HL-60 (cell line): ENCODE results near the gene KCND1.
A peak's percentile ranks its signal among the peaks of the same experiment; 100 is the strongest.

Experiments used
- DNase-seq, 2 experiments: peaks; one replicate each; pipeline ENCODE4 v3.0.0-alpha.2; 2010 to 2020; ENCODE audit warnings: low read depth in 1 of 2, low spot score in 1 of 2
- H3K27ac ChIP-seq: fragments of 250-450 bp; sonication (Bioruptor Pico); replicated peaks from 2 replicates; pipeline ENCODE4 v1.5.1; 2020; ENCODE audit warnings: mild to moderate bottlenecking, moderate library complexity
- H3K27me3 ChIP-seq: fragments of 250-450 bp; sonication (Bioruptor Pico); 2 replicates; pipeline ENCODE4 v1.5.1; 2021; ENCODE audit warnings: mild to moderate bottlenecking, moderate library complexity; ENCODE audit not compliant: insufficient read depth, poor library complexity, severe bottlenecking
- H3K4me3 ChIP-seq: replicated peaks from 2 replicates; pipeline ENCODE4 v1.5.1; 2011; ENCODE audit warnings: mild to moderate bottlenecking, control low read depth, low read length; ENCODE audit not compliant: insufficient read depth
- CTCF ChIP-seq: IDR thresholded peaks from one replicate; pipeline ENCODE4 v1.5.1; 2011; ENCODE audit warnings: low read length, control low read depth, inconsistent platforms; ENCODE audit not compliant: insufficient read depth
- GABPA ChIP-seq: IDR thresholded peaks from 2 replicates; pipeline ENCODE4 v1.6.1; 2012; ENCODE audit warnings: low read depth
- POLR2AphosphoS5 ChIP-seq: IDR thresholded peaks from 2 replicates; pipeline ENCODE4 v1.6.1; 2012; ENCODE audit warnings: low read depth
- REST ChIP-seq: IDR thresholded peaks from 2 replicates; pipeline ENCODE4 v1.6.1; 2012; ENCODE audit warnings: low read depth; ENCODE audit not compliant: insufficient replicate concordance
- SPI1 ChIP-seq: IDR thresholded peaks from 2 replicates; pipeline ENCODE4 v1.6.1; 2012; ENCODE audit warnings: low read depth, mild to moderate bottlenecking, borderline replicate concordance

Gene KCND1

GRCh38 chrX:48999030-48999429 is 27.4 kb upstream of the KCND1 start:
- no peak for DNase-seq
- H3K4me3 ChIP-seq, result no peak overlapping the region
- H3K27me3 ChIP-seq, result no peaks in the 10 kb centered on the region
- TF ChIP-seq GABPA (no peak), REST (no peak), POLR2AphosphoS5 (no peak), CTCF (no peak), SPI1 (no peak)
- no peak overlapping the region for H3K27ac ChIP-seq

GRCh38 chrX:48998391-48998790 is 26.7 kb upstream of the KCND1 start:
- DNase-seq, result peak; percentile 14 to 43
- TF ChIP-seq POLR2AphosphoS5 (no peak), CTCF (peak; percentile 27)
- no peak overlapping the region for H3K4me3 ChIP-seq
- no peaks in the 10 kb centered on the region for H3K27me3 ChIP-seq
- H3K27ac ChIP-seq, result no peak overlapping the region

- Histone ChIP-seq H3K27ac (no peak overlapping the region), H3K27me3 (no peaks in the 10 kb centered on the region), H3K4me3 (no peak overlapping the region)
- TF ChIP-seq SPI1, result no peak
- no peak for TF ChIP-seq CTCF
- no peak for TF ChIP-seq POLR2AphosphoS5
- no peak for TF ChIP-seq REST
- TF ChIP-seq GABPA, result no peak
- DNase-seq, result no peak
Observed at GRCh38 chrX:48997865-48998264, 26.2 kb upstream of the KCND1 start.

GRCh38 chrX:48997455-48997854 is 25.8 kb upstream of the KCND1 start:
- no peak for DNase-seq
- Histone ChIP-seq H3K4me3 (no peak overlapping the region), H3K27me3 (no peaks in the 10 kb centered on the region), H3K27ac (no peak overlapping the region)
- TF ChIP-seq SPI1 (no peak), POLR2AphosphoS5 (no peak), REST (no peak), GABPA (no peak), CTCF (no peak)
